Stimulated activated CD8-positive, alpha-beta memory T cell treated with anti-CD3 and anti-CD28 coated beads, Interleukin-4, amount 100 ng/mL, for 1 hour (primary cell): ENCODE results near the gene PSG5.
"Not testable (repeated sequence)": the region's sequence is repeated elsewhere in the genome, so short reads cannot be mapped to it uniquely, and the experiment has no call there.

Experiments
- DNase-seq, 2 donors: peaks; one replicate each; pipeline ENCODE4 v3.0.0-alpha.2; 2020; ENCODE audit warnings: low read depth in 2 of 2, low spot score in 1 of 2

Gene PSG5

DNA sequence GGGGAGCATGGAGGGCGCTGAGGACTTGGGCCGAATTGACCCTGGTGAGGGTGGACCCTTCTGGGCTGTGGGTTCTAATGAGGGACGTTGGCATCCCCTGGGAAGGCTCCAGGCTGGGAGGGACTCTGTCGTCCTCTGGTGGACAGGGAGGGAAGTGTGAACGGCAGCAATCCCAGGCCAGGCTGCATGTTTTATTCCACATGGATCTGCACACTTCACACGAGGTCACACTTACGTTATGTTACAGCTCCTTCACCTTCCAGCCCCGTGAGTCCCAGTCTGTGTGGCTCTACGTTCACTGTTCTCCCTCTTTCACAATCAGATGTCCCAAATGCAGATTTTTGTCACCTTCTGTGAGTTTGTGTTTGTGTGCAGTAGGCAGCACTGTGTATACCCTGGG, 1.8 kb upstream of the PSG5 start:
- DNase-seq = not testable (repeated sequence)

DNA sequence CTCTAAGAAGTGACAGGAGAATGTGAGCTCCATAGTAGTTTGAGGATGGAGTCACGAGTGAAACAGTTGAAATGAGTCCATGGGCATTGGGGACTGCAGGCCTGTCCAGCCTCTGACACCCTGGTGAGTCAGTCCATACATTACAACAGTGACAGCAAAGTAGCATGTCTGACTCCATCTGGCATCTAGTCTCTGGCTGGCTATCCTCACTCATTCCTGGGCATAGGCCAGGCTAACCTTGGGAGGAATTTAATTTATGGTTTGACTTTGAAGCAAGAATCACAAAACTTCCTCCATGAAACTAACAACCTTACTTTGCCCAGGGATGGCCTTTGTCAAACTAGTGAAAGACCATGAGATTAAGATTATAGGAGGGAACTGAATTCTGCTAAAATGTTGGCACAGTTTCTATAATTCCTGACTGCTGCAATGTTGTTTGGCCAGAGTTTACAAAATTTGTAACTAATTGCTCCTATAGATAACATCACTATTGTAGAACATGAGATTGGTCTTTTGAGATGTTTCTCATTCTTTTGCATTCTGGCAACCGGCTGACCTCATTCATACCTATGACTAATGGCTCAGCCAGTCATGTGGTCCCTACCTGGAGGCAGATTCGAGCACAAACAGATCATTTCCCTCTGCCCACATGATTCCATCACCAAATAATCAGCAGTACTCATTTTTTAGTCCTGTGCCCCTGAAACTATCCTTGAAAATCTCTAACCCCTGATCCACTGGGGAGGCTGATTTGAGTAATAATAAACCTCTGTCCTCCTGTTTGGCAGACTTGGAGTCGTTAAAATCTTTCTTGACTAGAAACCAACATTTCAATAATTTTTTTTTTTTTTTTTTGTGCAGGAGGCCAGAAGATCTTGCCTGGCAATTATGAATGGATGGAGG, 4.2 kb downstream of the PSG5 start:
- DNase-seq = not testable (repeated sequence)

GRCh38 chr19:43179569-43180147, 6.7 kb downstream of the PSG5 start:
- not testable (repeated sequence) for DNase-seq

DNA sequence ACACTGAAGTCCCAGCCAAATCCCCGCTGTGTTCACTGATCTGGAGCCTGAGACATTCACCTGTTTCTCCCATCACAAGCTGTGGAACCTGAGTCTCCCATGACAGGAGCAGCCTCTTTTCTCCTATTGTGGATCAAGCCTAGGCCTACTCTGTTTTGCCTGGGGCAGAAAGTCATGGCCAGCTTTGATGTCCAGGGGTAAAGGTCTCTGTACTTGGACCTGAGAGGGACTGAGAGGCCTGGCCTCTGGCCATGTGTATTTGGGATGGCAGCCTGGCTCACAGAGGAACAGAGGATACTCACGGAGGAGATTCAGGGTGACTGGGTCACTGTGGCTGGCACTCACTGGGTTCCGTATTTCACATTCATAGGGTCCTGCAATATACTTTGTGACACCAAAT, 7.8 kb downstream of the PSG5 start:
- not testable (repeated sequence) for DNase-seq

GRCh38 chr19:43165906-43166305, 20.4 kb downstream of the PSG5 start:
- DNase-seq = not testable (repeated sequence)

GRCh38 chr19:43163135-43163534, 23.2 kb downstream of the PSG5 start:
- not testable (repeated sequence) for DNase-seq

- not testable (repeated sequence) for DNase-seq
Observed at GRCh38 chr19:43162261-43162660, 24.1 kb downstream of the PSG5 start.

DNA sequence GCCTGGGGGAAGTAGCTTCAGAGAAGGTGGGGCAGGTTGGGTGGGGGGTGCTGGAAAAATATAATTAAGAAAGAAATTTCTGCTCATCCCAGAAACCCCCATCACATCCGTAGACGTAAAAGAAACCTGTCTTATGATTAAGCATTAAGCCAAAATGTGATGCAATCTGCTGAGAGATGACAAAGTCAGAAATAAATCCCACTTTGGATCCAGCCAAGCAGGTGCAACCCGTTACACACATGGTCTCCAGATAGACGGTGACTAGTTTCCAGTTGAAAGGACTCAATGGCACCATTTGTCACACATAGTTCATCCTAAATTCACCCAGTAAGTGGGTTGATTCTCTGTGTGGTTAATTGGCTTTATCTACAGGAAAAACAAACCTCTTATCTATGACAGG, 34.1 kb downstream of the PSG5 start:
- DNase-seq = no peak

- DNase-seq = not testable (repeated sequence)
Observed at GRCh38 chr19:43149788-43150187, 36.5 kb downstream of the PSG5 start.

DNA sequence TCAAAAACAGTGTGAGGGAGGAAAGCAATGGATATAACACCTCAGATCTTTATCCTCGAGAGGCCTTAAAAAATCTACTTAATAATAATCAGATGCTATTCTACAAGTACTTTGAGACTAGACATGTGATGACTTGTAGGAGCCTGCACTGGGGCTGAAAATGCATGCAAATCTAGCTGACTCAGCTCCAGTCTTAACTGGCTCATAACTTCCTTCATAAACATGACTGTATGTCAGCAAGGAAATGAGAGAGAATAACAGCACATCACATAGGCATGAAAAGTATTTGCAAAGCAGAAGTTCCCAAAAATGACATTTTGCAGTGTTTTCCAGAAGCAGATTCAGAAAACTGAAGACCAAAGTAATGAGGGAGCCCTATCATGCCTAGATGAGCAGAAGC, 38.1 kb downstream of the PSG5 start:
- no peak for DNase-seq

GRCh38 chr19:43141763-43142162, 44.6 kb downstream of the PSG5 start:
- not testable (repeated sequence) for DNase-seq

GRCh38 chr19:43132696-43133095, 53.6 kb downstream of the PSG5 start:
- DNase-seq = no peak

GRCh38 chr19:43131281-43131842, 55.0 kb downstream of the PSG5 start:
- DNase-seq = not testable (repeated sequence)

DNA sequence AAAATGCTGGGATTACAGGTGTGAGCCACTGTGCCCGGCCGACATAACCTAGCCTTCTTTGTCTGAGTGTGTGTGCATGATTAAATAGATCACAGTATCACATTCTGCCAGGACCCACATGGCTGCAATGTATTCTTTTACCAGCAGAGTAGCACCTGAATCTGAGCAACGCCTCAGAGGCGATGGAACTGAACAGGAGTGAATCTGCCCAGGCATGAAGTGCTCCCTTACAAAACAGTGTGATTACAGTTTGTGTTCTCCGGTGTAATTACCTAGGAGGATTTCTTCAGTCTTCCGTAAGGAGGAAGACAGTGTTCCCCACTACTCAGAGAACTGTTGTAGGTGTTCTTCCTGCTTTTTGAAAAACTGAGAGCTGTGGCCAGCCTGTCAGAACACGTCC, 57.1 kb downstream of the PSG5 start:
- DNase-seq = not testable (repeated sequence)

GRCh38 chr19:43127336-43127735, 59.0 kb downstream of the PSG5 start:
- DNase-seq = not testable (repeated sequence)

GRCh38 chr19:43126720-43127119, 59.6 kb downstream of the PSG5 start:
- DNase-seq = no peak

DNA sequence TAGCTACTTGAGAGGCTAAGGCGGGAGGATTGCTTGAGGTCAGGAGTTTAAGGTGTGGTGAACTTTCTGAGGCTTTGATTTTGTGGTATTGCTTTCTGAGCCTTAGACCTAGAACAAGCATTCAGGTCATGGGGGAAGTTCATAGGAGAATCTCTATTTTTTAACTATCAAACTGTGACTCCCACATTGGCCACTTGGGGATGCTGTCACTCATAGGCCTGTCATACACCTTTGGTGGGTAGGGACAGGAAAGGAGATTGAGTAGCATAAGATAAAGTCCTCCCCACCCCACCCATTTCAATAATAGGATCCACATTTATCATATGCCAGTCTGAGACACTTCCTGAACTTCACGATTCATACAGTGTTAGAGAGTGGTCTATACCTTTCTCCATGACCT, 62.0 kb downstream of the PSG5 start:
- no peak for DNase-seq

- DNase-seq = not testable (repeated sequence)
Observed at GRCh38 chr19:43120433-43121026, 65.8 kb downstream of the PSG5 start.

- not testable (repeated sequence) for DNase-seq
Observed at GRCh38 chr19:43119526-43119925, 66.8 kb downstream of the PSG5 start.
